ENCODE results near the gene CTNND2.
"Not testable (repeated sequence)": the region's sequence is repeated elsewhere in the genome, so short reads cannot be mapped to it uniquely, and the experiment has no call there.

The CTNND2 gene

GRCh38 chr5:11372191-11372590 lies 532.1 kb downstream of the CTNND2 start:
- FAIRE-seq, result no peak

- peak; percentile 85 for FAIRE-seq
These were observed 533.2 kb downstream of the CTNND2 start for GRCh38 chr5:11371021-11371420.

GRCh38 chr5:11364531-11364930 lies 539.7 kb downstream of the CTNND2 start:
- FAIRE-seq, result no peak

- no peak for FAIRE-seq
These were observed 540.5 kb downstream of the CTNND2 start for GRCh38 chr5:11363631-11364178.

- FAIRE-seq, result no peak
These were observed 542.5 kb downstream of the CTNND2 start for GRCh38 chr5:11361768-11362167.

- no peak for FAIRE-seq
These were observed 546.3 kb downstream of the CTNND2 start for GRCh38 chr5:11357928-11358327.

- FAIRE-seq, result no peak
These were observed 548.8 kb downstream of the CTNND2 start for GRCh38 chr5:11355491-11355890.

- FAIRE-seq, result no peak
These were observed 557.9 kb downstream of the CTNND2 start for GRCh38 chr5:11346336-11346735.

- FAIRE-seq, result no peak
These were observed 568.1 kb downstream of the CTNND2 start for GRCh38 chr5:11335881-11336760.

- FAIRE-seq, result no peak
These were observed 569.8 kb downstream of the CTNND2 start for GRCh38 chr5:11334404-11334803.

GRCh38 chr5:11329679-11330078 lies 574.6 kb downstream of the CTNND2 start:
- no peak for FAIRE-seq

GRCh38 chr5:11324521-11325289 lies 579.5 kb downstream of the CTNND2 start:
- no peak for FAIRE-seq

- FAIRE-seq, result no peak
These were observed 580.5 kb downstream of the CTNND2 start for GRCh38 chr5:11323761-11324160.

- FAIRE-seq, result no peak
These were observed 582.1 kb downstream of the CTNND2 start for GRCh38 chr5:11322133-11322532.

- FAIRE-seq, result peak; percentile 96
These were observed 584.2 kb downstream of the CTNND2 start for GRCh38 chr5:11319836-11320580.

- FAIRE-seq, result not testable (repeated sequence)
These were observed 590.6 kb downstream of the CTNND2 start for GRCh38 chr5:11313694-11314093.

GRCh38 chr5:11311731-11312130 lies 592.5 kb downstream of the CTNND2 start:
- FAIRE-seq, result no peak

GRCh38 chr5:11311272-11311671 lies 593.0 kb downstream of the CTNND2 start:
- no peak for FAIRE-seq

GRCh38 chr5:11310158-11310557 lies 594.1 kb downstream of the CTNND2 start:
- FAIRE-seq, result no peak

- FAIRE-seq, result no peak
These were observed 597.9 kb downstream of the CTNND2 start for GRCh38 chr5:11306365-11306764.

- FAIRE-seq, result no peak
These were observed 599.0 kb downstream of the CTNND2 start for GRCh38 chr5:11305245-11305644.

GRCh38 chr5:11304641-11305040 lies 599.6 kb downstream of the CTNND2 start:
- FAIRE-seq, result no peak

GRCh38 chr5:11302663-11303062 lies 601.6 kb downstream of the CTNND2 start:
- no peak for FAIRE-seq

All from islet of Langerhans (tissue), 1 donor.